Ovary (tissue), 9 donors: Measurements from ENCODE around the gene MAOA. TPM values are rescaled to one million over a fixed set of nuclear protein-coding genes. Genes with fewer than 3 reads are reported as not detected.
"Not testable (repeated sequence)": the region's sequence is repeated elsewhere in the genome, so short reads cannot be mapped to it uniquely, and the experiment has no call there.

Experiments used
- DNase-seq, 5 donors: peaks; one replicate each; pipeline ENCODE4 v3.0.0-alpha.2; 2019 to 2020
- H3K27ac ChIP-seq, 2 donors: fragments of 200-600 bp; one replicate each; pipeline versions ENCODE4 v1.5.1 to v1.8.0; 2019 to 2022
- H3K27me3 ChIP-seq: fragments of 200-600 bp; one replicate; pipeline ENCODE4 v1.8.0; 2022
- H3K36me3 ChIP-seq: fragments of 200-600 bp; sonication (generic); one replicate; pipeline ENCODE4 v1.5.1; 2019
- H3K4me1 ChIP-seq: one replicate; pipeline ENCODE4 v1.8.1; 2013; ENCODE audit warnings: mild to moderate bottlenecking, moderate library complexity; ENCODE audit not compliant: insufficient read depth
- H3K4me3 ChIP-seq: fragments of 200-600 bp; sonication (generic); one replicate; pipeline ENCODE4 v1.5.1; 2017
- H3K9me3 ChIP-seq, 2 donors: fragments of 200-600 bp in 1 of 2; sonication (generic) in 1 of 2; one replicate each; pipeline versions ENCODE4 v1.5.1 to v1.8.1; 2013 to 2019; ENCODE audit warnings: mild to moderate bottlenecking in 1 of 2, moderate library complexity in 1 of 2
- CTCF ChIP-seq, 3 donors: fragments of 450-650 bp in 2 of 3; fragments of 200-600 bp in 1 of 3; IDR thresholded peaks; one replicate each; pipeline versions ENCODE4 v1.5.1 to v1.8.0; 2016 to 2022; ENCODE audit warnings: antibody characterized with exemption in 3 of 3, mild to moderate bottlenecking in 1 of 3
- EP300 ChIP-seq: sonication (generic); formaldehyde crosslinking; IDR thresholded peaks from one replicate; pipeline ENCODE4 v1.6.1; 2017; ENCODE audit warnings: antibody characterized with exemption
- POLR2A ChIP-seq: fragments of 450-650 bp; IDR thresholded peaks from one replicate; pipeline ENCODE4 v1.6.1; 2017; ENCODE audit warnings: antibody characterized with exemption, mild to moderate bottlenecking, moderate library complexity
- WGBS, 3 donors: extraction: QIAGEN DNeasy Blood & Tissue Kit in 1 of 3; methylation state at CpG; one replicate each; pipeline versions ENCODE4 v1.1.5 to v1.1.7; 2013 to 2017; 5-methylcytosine and 5-hydroxymethylcytosine counted together
- intact Hi-C, 4 donors: fragments of 100-400 bp; cut with DNase I; formaldehyde crosslinking; loops; one replicate each; pipeline versions ENCODE4 v1.11.0 to v1.15.1; 2022 to 2023
- polyA plus RNA-seq, 2 donors: library from polyadenylated mRNA; stranded (reverse); fragments of 200-250 nt in 1 of 2; fragments of 350-450 nt in 1 of 2; fragmentation: Illumina TruSeq in 1 of 2; extraction: RNeasy Lipid Tissue Mini Kit (QIAGEN cat#74804) in 1 of 2; gene quantifications; one replicate each; pipeline ENCODE4 v1.2.3, GENCODE V29; 2013 to 2014
- total RNA-seq, 7 donors: library from RNA; depleted of rRNA in 2 of 7; stranded (reverse); fragments of >200 nt in 2 of 7; fragmentation: NEBNext Ultra II Directional in 3 of 7; extraction: Animal tissue kit (Norgen Biotek cat#: 25700) in 3 of 7; gene quantifications; one replicate each; pipeline versions ENCODE4 v1.1.0 to v1.2.4, GENCODE V29; 2016 to 2023
- donor health status: DM: no; HTN: no; CAD: no; lungs with moderate emphysema.
- donor health status: DM: no; HTN: no; CAD: no.
- donor health status: Bipolar disorder and iron deficiency.
- donor health status: DM: yes; HTN: yes; CAD: no.
- donor health status: DM: no; HTN: no; CAD: no.
- donor health status: DM: yes; HTN: yes; CAD: no.

MAOA gene
- total and polyA plus RNA-seq, 9 donors = 30.7 to 121 (median 74.2) TPM

- H3K27me3 ChIP-seq = no peaks in the 10 kb centered on the region
- no peak for DNase-seq
- no peaks in the 10 kb centered on the region for H3K36me3 ChIP-seq
- TF ChIP-seq EP300 (no peak), POLR2A (no peak), CTCF (IDR thresholded peaks at IDR 0.05) (no peak)
- no peak overlapping the region for H3K27ac ChIP-seq
- intact Hi-C loops = no loop called here
- H3K4me1 ChIP-seq = no peaks in the 10 kb centered on the region
- WGBS, 3 donors = 64 to 70% (median 70%) methylated on average over 3 of the region's 3 CpGs
- no peak overlapping the region for H3K4me3 ChIP-seq
- no peaks in the 10 kb centered on the region for H3K9me3 ChIP-seq
Observed at GRCh38 chrX:43720082-43720481, 64.0 kb downstream of the MAOA start.

GRCh38 chrX:43720961-43721360 is 64.9 kb downstream of the MAOA start:
- H3K36me3 ChIP-seq = no peaks in the 10 kb centered on the region
- H3K4me1 ChIP-seq = no peaks in the 10 kb centered on the region
- H3K9me3 ChIP-seq = no peaks in the 10 kb centered on the region
- no peak overlapping the region for H3K4me3 ChIP-seq
- no peak for TF ChIP-seq EP300
- TF ChIP-seq CTCF (IDR thresholded peaks at IDR 0.05) = no peak
- no peak for TF ChIP-seq POLR2A
- intact Hi-C loops = no loop called here
- no peaks in the 10 kb centered on the region for H3K27me3 ChIP-seq
- 62 to 69% (median 64%) methylated on average over 1 of the region's 1 CpG for WGBS, 3 donors
- no peak for DNase-seq
- H3K27ac ChIP-seq = no peak overlapping the region

GRCh38 chrX:43725227-43725626 is 69.1 kb downstream of the MAOA start:
- DNase-seq, H3K27me3 ChIP-seq, H3K27ac ChIP-seq, intact Hi-C loops, H3K9me3 ChIP-seq, H3K4me1 ChIP-seq, H3K4me3 ChIP-seq, H3K36me3 ChIP-seq: not testable (repeated sequence)
- 74 to 79% (median 74%) methylated on average over 5 of the region's 5 CpGs for WGBS, 3 donors

- DNase-seq, H3K36me3 ChIP-seq, H3K4me3 ChIP-seq, intact Hi-C loops, H3K4me1 ChIP-seq, H3K27ac ChIP-seq, H3K27me3 ChIP-seq, H3K9me3 ChIP-seq: not testable (repeated sequence)
- 73 to 88% (median 83%) methylated on average over 6 of the region's 6 CpGs for WGBS, 3 donors
Observed at GRCh38 chrX:43727254-43727653, 71.2 kb downstream of the MAOA start.

GRCh38 chrX:43728002-43728401 is 71.9 kb downstream of the MAOA start:
- Histone ChIP-seq H3K27ac (no peak overlapping the region), H3K27me3 (no peaks in the 10 kb centered on the region), H3K4me1 (no peaks in the 10 kb centered on the region), H3K9me3 (no peaks in the 10 kb centered on the region), H3K36me3 (no peaks in the 10 kb centered on the region), H3K4me3 (no peak overlapping the region)
- TF ChIP-seq CTCF (IDR thresholded peaks at IDR 0.05) = no peak
- TF ChIP-seq EP300 = no peak
- TF ChIP-seq POLR2A = no peak
- WGBS, 3 donors = 49 to 60% (median 52%) methylated on average over 5 of the region's 5 CpGs
- intact Hi-C loops = no loop called here
- DNase-seq = no peak

- Histone ChIP-seq H3K4me3 (no peak overlapping the region), H3K9me3 (no peaks in the 10 kb centered on the region), H3K4me1 (no peaks in the 10 kb centered on the region), H3K27me3 (no peaks in the 10 kb centered on the region), H3K36me3 (no peaks in the 10 kb centered on the region), H3K27ac (no peak overlapping the region)
- no peak for DNase-seq
- intact Hi-C loops = no loop called here
- 92 to 94% (median 93%) methylated on average over 1 of the region's 1 CpG for WGBS, 3 donors
- TF ChIP-seq EP300 = no peak
- TF ChIP-seq CTCF (IDR thresholded peaks at IDR 0.05) = no peak
- TF ChIP-seq POLR2A = no peak
Observed at GRCh38 chrX:43728966-43729365, 72.9 kb downstream of the MAOA start.
